ENCODE results near the gene MACF1. TPM values are rescaled to one million over a fixed set of nuclear protein-coding genes. Genes with fewer than 3 reads are reported as not detected.

Gene MACF1
- total and polyA plus RNA-seq, 2 donors (not counting 1 experiment from before 2014, with no cell fraction given), result 64.1 to 159 TPM

- no peaks in the 10 kb centered on the region for H3K4me1 Mint-ChIP-seq
- H3K9me3 ChIP-seq (ENCODE audit: control extremely low read depth in 1 of 3, control insufficient read depth in 2 of 3, insufficient read depth in 1 of 3, low read length in 2 of 3), result no peaks in the 10 kb centered on the region
- intact Hi-C loops (cut with micrococcal nuclease), result no loop called here
- no peaks in the 10 kb centered on the region for H3K27me3 Mint-ChIP-seq
- H3K36me3 ChIP-seq (replicated peaks in 1 of 2; ENCODE audit: control extremely low read depth in 1 of 2, control insufficient read depth in 1 of 2, extremely low read depth in 1 of 2, insufficient read depth in 2 of 2, low read length in 1 of 2), result peaks cover 12 to 83% of the 10 kb centered on the region in 2 experiments
- DNase-seq (no peak), ATAC-seq (ENCODE audit: low read depth) (no peak)
- H4K20me1 ChIP-seq (ENCODE audit: control insufficient read depth, insufficient read depth, low read length, poor library complexity, severe bottlenecking), result no peaks in the 10 kb centered on the region
- no peaks in the 10 kb centered on the region for H3K4me1 ChIP-seq (ENCODE audit: control insufficient read depth in 2 of 2, insufficient read depth in 2 of 2, low read length in 2 of 2)
- 43% methylated on average over 2 of the region's 2 CpGs for WGBS (ENCODE audit: insufficient coverage)
- H2AFZ ChIP-seq (ENCODE audit: insufficient read depth, low read depth, low read length, poor library complexity, severe bottlenecking), result no peak overlapping the region
- no peak overlapping the region for H3K27ac ChIP-seq (ENCODE audit: low read length in 2 of 2)
- H3K79me2 ChIP-seq (ENCODE audit: control insufficient read depth, insufficient read depth, low read length), result no peaks in the 10 kb centered on the region
- CTCF ChIA-PET, result no interaction called here
- H3K4me2 ChIP-seq (replicated peaks; ENCODE audit: low read depth, low read length, poor library complexity, severe bottlenecking), result no peak overlapping the region
- H3K4me3 Mint-ChIP-seq, result no peak overlapping the region
- H3K9me3 Mint-ChIP-seq (ENCODE audit: insufficient read depth), result no peaks in the 10 kb centered on the region
- no peak overlapping the region for H3K4me3 ChIP-seq (ENCODE audit: control extremely low read depth in 1 of 5, extremely low read depth in 1 of 5, insufficient read depth in 1 of 5, low read depth in 2 of 5, low read length in 4 of 5)
- no peaks in the 10 kb centered on the region for H3K27me3 ChIP-seq (replicated peaks in 1 of 4; ENCODE audit: control extremely low read depth in 1 of 4, control insufficient read depth in 3 of 4, insufficient read depth in 4 of 4, low read length in 3 of 4)
- H3K27ac Mint-ChIP-seq, result no peak overlapping the region
- POLR2A ChIA-PET, result no interaction called here
- no peak overlapping the region for H3K9ac ChIP-seq (ENCODE audit: low read length)
- TF ChIP-seq EZH2 (IDR thresholded peaks at IDR 0.05; ENCODE audit: borderline replicate concordance, insufficient read depth, low read depth, low read length, poor library complexity, severe bottlenecking) (no peak), CTCF (IDR thresholded peaks at IDR 0.05) (no peak)
Observed at GRCh38 chr1:39346872-39347271, 142.4 kb downstream of the MACF1 start.

DNA sequence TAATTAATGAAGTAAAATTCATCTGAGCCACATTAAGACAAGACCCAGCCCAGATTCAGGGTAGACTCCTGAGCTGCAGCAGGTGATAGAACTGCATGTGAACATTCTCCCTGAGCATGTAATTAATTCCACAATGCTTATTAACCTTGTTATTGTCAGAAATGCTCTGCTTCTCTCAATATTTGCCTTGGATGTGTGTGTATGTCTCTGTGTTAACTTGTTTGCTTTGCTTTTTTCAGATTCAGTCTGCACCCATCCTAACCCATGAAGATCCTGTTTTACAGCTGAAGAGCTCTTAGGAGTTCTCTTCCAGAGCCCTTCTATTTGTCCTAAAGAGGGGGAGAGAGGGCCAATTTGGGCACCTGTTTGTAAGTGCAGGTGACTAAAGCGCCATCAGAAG, 143.8 kb downstream of the MACF1 start:
- Histone ChIP-seq H3K27ac (ENCODE audit: low read length in 2 of 2) (no peak overlapping the region), H2AFZ (ENCODE audit: insufficient read depth, low read depth, low read length, poor library complexity, severe bottlenecking) (no peak overlapping the region), H3K79me2 (ENCODE audit: control insufficient read depth, insufficient read depth, low read length) (no peaks in the 10 kb centered on the region), H3K4me3 (ENCODE audit: control extremely low read depth in 1 of 5, extremely low read depth in 1 of 5, insufficient read depth in 1 of 5, low read depth in 2 of 5, low read length in 4 of 5) (no peak overlapping the region), H3K27me3 (replicated peaks in 1 of 4; ENCODE audit: control extremely low read depth in 1 of 4, control insufficient read depth in 3 of 4, insufficient read depth in 4 of 4, low read length in 3 of 4) (no peaks in the 10 kb centered on the region), H3K9ac (ENCODE audit: low read length) (no peak overlapping the region), H3K4me1 (ENCODE audit: control insufficient read depth in 2 of 2, insufficient read depth in 2 of 2, low read length in 2 of 2) (no peaks in the 10 kb centered on the region), H3K36me3 (replicated peaks in 1 of 2; ENCODE audit: control extremely low read depth in 1 of 2, control insufficient read depth in 1 of 2, extremely low read depth in 1 of 2, insufficient read depth in 2 of 2, low read length in 1 of 2) (peaks cover 8 to 84% of the 10 kb centered on the region in 2 experiments), H4K20me1 (ENCODE audit: control insufficient read depth, insufficient read depth, low read length, poor library complexity, severe bottlenecking) (no peaks in the 10 kb centered on the region), H3K9me3 (ENCODE audit: control extremely low read depth in 1 of 3, control insufficient read depth in 2 of 3, insufficient read depth in 1 of 3, low read length in 2 of 3) (no peaks in the 10 kb centered on the region), H3K4me2 (replicated peaks; ENCODE audit: low read depth, low read length, poor library complexity, severe bottlenecking) (no peak overlapping the region)
- intact Hi-C loops (cut with micrococcal nuclease), result no loop called here
- H3K4me1 Mint-ChIP-seq, result no peaks in the 10 kb centered on the region
- no peaks in the 10 kb centered on the region for H3K9me3 Mint-ChIP-seq (ENCODE audit: insufficient read depth)
- ATAC-seq (ENCODE audit: low read depth), result no peak
- no peak for DNase-seq
- no peak overlapping the region for H3K27ac Mint-ChIP-seq
- 100% methylated on average over 1 of the region's 1 CpG for WGBS (ENCODE audit: insufficient coverage)
- POLR2A ChIA-PET, result interaction anchor here (0.5 to 1.2 kb wide), 2 partner anchors 10 to 11 kb away, joined by 3 to 6 read pairs; no protein-coding TSS in a partner anchor
- no peak for TF ChIP-seq CTCF (IDR thresholded peaks at IDR 0.05)
- no peak for TF ChIP-seq EZH2 (IDR thresholded peaks at IDR 0.05; ENCODE audit: borderline replicate concordance, insufficient read depth, low read depth, low read length, poor library complexity, severe bottlenecking)
- H3K27me3 Mint-ChIP-seq, result no peaks in the 10 kb centered on the region
- CTCF ChIA-PET, result interaction anchor here (1.0 kb wide), 1 partner anchor 80 kb away, joined by 3 read pairs; no protein-coding TSS in a partner anchor
- no peak overlapping the region for H3K4me3 Mint-ChIP-seq
